Ishikawa (cell line): ENCODE measurements around the gene WIPF2.
A peak's percentile ranks its signal among the peaks of the same experiment; 100 is the strongest.

Source experiments
- CEBPB ChIP-seq: IDR thresholded peaks from 2 replicates; pipeline ENCODE4 v1.6.1; 2012
- CREB1 ChIP-seq: IDR thresholded peaks from 2 replicates; pipeline ENCODE4 v1.6.1; 2012; ENCODE audit warnings: low read depth
- EP300 ChIP-seq: IDR thresholded peaks from 2 replicates; pipeline ENCODE4 v1.6.1; 2012; ENCODE audit warnings: borderline replicate concordance
- FOXM1 ChIP-seq: IDR thresholded peaks from 2 replicates; pipeline ENCODE4 v1.6.1; 2012; ENCODE audit warnings: low read depth, borderline replicate concordance
- REST ChIP-seq: IDR thresholded peaks from 2 replicates; pipeline ENCODE4 v1.6.1; 2012; ENCODE audit warnings: low read depth, mild to moderate bottlenecking
- TAF1 ChIP-seq: IDR thresholded peaks from 2 replicates; pipeline ENCODE4 v1.6.1; 2012; ENCODE audit warnings: low read depth, mild to moderate bottlenecking
- TCF12 ChIP-seq: IDR thresholded peaks from 2 replicates; pipeline ENCODE4 v1.6.1; 2012; ENCODE audit warnings: low read depth
- USF1 ChIP-seq: IDR thresholded peaks from 2 replicates; pipeline ENCODE4 v1.6.1; 2012
- YY1 ChIP-seq: IDR thresholded peaks from 2 replicates; pipeline ENCODE4 v1.6.1; 2012; ENCODE audit warnings: low read depth
- ZBTB7A ChIP-seq: IDR thresholded peaks from 2 replicates; pipeline ENCODE4 v1.6.1; 2012; ENCODE audit warnings: low read depth

GRCh38 chr17:40218740-40219593 is at the start of gene WIPF2:
- TF ChIP-seq FOXM1 (no peak), TAF1 (peak; percentile 66), EP300 (peak; percentile 35; the same call in 1 of the 2 replicates), TCF12 (no peak), REST (no peak), YY1 (peak; percentile 98), ZBTB7A (0 out of 2 replicates have a peak, but pooled peaks have one; percentile 40), USF1 (peak; percentile 78), CREB1 (peak; percentile 69), CEBPB (no peak)
